ENCODE data around the gene ACTG2. TPM values are rescaled to one million over a fixed set of nuclear protein-coding genes. Genes with fewer than 3 reads are reported as not detected.

The ACTG2 gene
- total and polyA plus RNA-seq, 2 donors (not counting 1 experiment from before 2014, with no cell fraction given) = not detected

DNA sequence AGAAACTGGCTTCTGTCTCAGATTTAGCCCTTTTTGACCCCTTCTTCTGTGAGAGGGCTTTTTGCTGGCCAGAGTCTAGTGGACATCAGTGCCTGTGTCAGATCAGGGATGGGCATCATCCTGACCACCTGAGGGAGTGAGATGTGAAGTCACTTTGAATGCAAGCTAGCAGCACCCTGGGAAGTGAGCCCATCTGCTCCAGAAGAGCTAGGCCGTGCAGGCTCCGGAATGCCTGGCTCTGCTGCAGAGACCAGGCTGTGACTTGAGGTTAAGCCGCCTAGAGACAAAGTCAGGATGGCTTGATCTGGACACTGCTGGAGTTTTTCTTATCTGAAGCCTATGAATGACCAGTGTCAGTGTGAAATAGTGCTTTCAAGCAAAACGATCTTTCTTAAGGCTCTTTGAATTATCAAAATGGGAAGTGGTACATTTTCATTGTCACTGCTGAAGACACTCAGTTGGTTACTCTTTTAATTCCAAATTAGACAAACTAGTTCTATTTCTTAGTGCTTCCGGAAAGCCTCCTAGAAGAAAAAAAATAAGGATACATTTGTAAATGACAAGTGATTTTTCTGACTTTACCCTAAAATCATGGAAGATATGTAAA lies 54.7 kb downstream of the ACTG2 start:
- DNase-seq = no peak
- no peak for ATAC-seq (ENCODE audit: low read depth)
- ChIA-PET CTCF (interaction anchor here (2.0 kb wide), 1 partner anchor 39 kb away, joined by 5 read pairs; no protein-coding TSS in a partner anchor), POLR2A (no interaction called here)
- no CpG with 5 or more reads among the region's 5 CpGs for WGBS (ENCODE audit: insufficient coverage)
- Histone ChIP-seq H2AFZ (ENCODE audit: insufficient read depth, low read depth, low read length, poor library complexity, severe bottlenecking) (no peak overlapping the region), H3K4me1 (ENCODE audit: control insufficient read depth in 2 of 2, insufficient read depth in 2 of 2, low read length in 2 of 2) (peaks cover 24 to 29% of the 10 kb centered on the region in 2 donors), H3K9me3 (ENCODE audit: control extremely low read depth in 1 of 3, control insufficient read depth in 2 of 3, insufficient read depth in 1 of 3, low read length in 2 of 3) (no peaks in the 10 kb centered on the region), H3K27ac (ENCODE audit: low read length in 2 of 2) (peak overlapping the region in 1 of 2 donors; percentile 56), H3K36me3 (replicated peaks in 1 of 2; ENCODE audit: control extremely low read depth in 1 of 2, control insufficient read depth in 1 of 2, extremely low read depth in 1 of 2, insufficient read depth in 2 of 2, low read length in 1 of 2) (peaks cover 0 to 76% of the 10 kb centered on the region in 2 experiments), H4K20me1 (ENCODE audit: control insufficient read depth, insufficient read depth, low read length, poor library complexity, severe bottlenecking) (peaks cover 64% of the 10 kb centered on the region), H3K9ac (ENCODE audit: low read length) (no peak overlapping the region), H3K27me3 (replicated peaks in 1 of 4; ENCODE audit: control extremely low read depth in 1 of 4, control insufficient read depth in 3 of 4, insufficient read depth in 4 of 4, low read length in 3 of 4) (no peaks in the 10 kb centered on the region), H3K79me2 (ENCODE audit: control insufficient read depth, insufficient read depth, low read length) (peaks cover 54% of the 10 kb centered on the region), H3K4me3 (ENCODE audit: control extremely low read depth in 1 of 5, extremely low read depth in 1 of 5, insufficient read depth in 1 of 5, low read depth in 2 of 5, low read length in 4 of 5) (no peak overlapping the region), H3K4me2 (replicated peaks; ENCODE audit: low read depth, low read length, poor library complexity, severe bottlenecking) (no peak overlapping the region)
- intact Hi-C loops (cut with micrococcal nuclease) = loop anchor here (5.0 kb wide), 1 partner anchor 35 kb away; the partner anchor contains the start of gene TET3
- Mint-ChIP-seq H3K27ac (peak overlapping the region; percentile 32), H3K27me3 (no peaks in the 10 kb centered on the region), H3K4me3 (no peak overlapping the region), H3K4me1 (peaks cover 43% of the 10 kb centered on the region), H3K9me3 (ENCODE audit: insufficient read depth) (no peaks in the 10 kb centered on the region)
- TF ChIP-seq EZH2 (IDR thresholded peaks at IDR 0.05; ENCODE audit: borderline replicate concordance, insufficient read depth, low read depth, low read length, poor library complexity, severe bottlenecking) = no peak
- TF ChIP-seq, protein P1, sequence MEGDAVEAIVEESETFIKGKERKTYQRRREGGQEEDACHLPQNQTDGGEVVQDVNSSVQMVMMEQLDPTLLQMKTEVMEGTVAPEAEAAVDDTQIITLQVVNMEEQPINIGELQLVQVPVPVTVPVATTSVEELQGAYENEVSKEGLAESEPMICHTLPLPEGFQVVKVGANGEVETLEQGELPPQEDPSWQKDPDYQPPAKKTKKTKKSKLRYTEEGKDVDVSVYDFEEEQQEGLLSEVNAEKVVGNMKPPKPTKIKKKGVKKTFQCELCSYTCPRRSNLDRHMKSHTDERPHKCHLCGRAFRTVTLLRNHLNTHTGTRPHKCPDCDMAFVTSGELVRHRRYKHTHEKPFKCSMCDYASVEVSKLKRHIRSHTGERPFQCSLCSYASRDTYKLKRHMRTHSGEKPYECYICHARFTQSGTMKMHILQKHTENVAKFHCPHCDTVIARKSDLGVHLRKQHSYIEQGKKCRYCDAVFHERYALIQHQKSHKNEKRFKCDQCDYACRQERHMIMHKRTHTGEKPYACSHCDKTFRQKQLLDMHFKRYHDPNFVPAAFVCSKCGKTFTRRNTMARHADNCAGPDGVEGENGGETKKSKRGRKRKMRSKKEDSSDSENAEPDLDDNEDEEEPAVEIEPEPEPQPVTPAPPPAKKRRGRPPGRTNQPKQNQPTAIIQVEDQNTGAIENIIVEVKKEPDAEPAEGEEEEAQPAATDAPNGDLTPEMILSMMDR (IDR thresholded peaks at IDR 0.05) = no peak

- H3K27me3 Mint-ChIP-seq = no peaks in the 10 kb centered on the region
- Histone ChIP-seq H3K79me2 (ENCODE audit: control insufficient read depth, insufficient read depth, low read length) (peaks cover 38% of the 10 kb centered on the region), H3K36me3 (replicated peaks in 1 of 2; ENCODE audit: control extremely low read depth in 1 of 2, control insufficient read depth in 1 of 2, extremely low read depth in 1 of 2, insufficient read depth in 2 of 2, low read length in 1 of 2) (peaks cover 0 to 88% of the 10 kb centered on the region in 2 experiments), H3K27me3 (replicated peaks in 1 of 4; ENCODE audit: control extremely low read depth in 1 of 4, control insufficient read depth in 3 of 4, insufficient read depth in 4 of 4, low read length in 3 of 4) (no peaks in the 10 kb centered on the region), H3K27ac (ENCODE audit: low read length in 2 of 2) (peak overlapping the region in 1 of 2 donors; percentile 56), H2AFZ (ENCODE audit: insufficient read depth, low read depth, low read length, poor library complexity, severe bottlenecking) (no peak overlapping the region), H3K9ac (ENCODE audit: low read length) (no peak overlapping the region), H3K4me1 (ENCODE audit: control insufficient read depth in 2 of 2, insufficient read depth in 2 of 2, low read length in 2 of 2) (peaks cover 24 to 29% of the 10 kb centered on the region in 2 donors), H3K4me3 (ENCODE audit: control extremely low read depth in 1 of 5, extremely low read depth in 1 of 5, insufficient read depth in 1 of 5, low read depth in 2 of 5, low read length in 4 of 5) (no peak overlapping the region), H3K9me3 (ENCODE audit: control extremely low read depth in 1 of 3, control insufficient read depth in 2 of 3, insufficient read depth in 1 of 3, low read length in 2 of 3) (no peaks in the 10 kb centered on the region), H4K20me1 (ENCODE audit: control insufficient read depth, insufficient read depth, low read length, poor library complexity, severe bottlenecking) (peaks cover 52% of the 10 kb centered on the region), H3K4me2 (replicated peaks; ENCODE audit: low read depth, low read length, poor library complexity, severe bottlenecking) (peak overlapping the region; percentile 26)
- ATAC-seq (ENCODE audit: low read depth) = no peak
- ChIA-PET POLR2A (no interaction called here), CTCF (interaction anchor here (1.2 to 1.5 kb wide), 2 partner anchors 11 to 46 kb away, joined by 4 read pairs; no protein-coding TSS in a partner anchor)
- no peaks in the 10 kb centered on the region for H3K9me3 Mint-ChIP-seq (ENCODE audit: insufficient read depth)
- no peak overlapping the region for H3K4me3 Mint-ChIP-seq
- TF ChIP-seq, protein P1 (IDR thresholded peaks at IDR 0.05) = no peak
- TF ChIP-seq EZH2 (IDR thresholded peaks at IDR 0.05; ENCODE audit: borderline replicate concordance, insufficient read depth, low read depth, low read length, poor library complexity, severe bottlenecking) = no peak
- H3K4me1 Mint-ChIP-seq = peaks cover 37% of the 10 kb centered on the region
- intact Hi-C loops (cut with micrococcal nuclease) = loop anchor here (5.0 kb wide), 1 partner anchor 32 kb away; the partner anchor contains the start of gene TET3
- no peak for DNase-seq
- peak overlapping the region; percentile 41 for H3K27ac Mint-ChIP-seq
Measured at GRCh38 chr2:73949802-73950201, 57.0 kb downstream of the ACTG2 start.

All from B cell (primary cell).